ENCODE measurements around the gene JSRP1.
A peak's percentile ranks its signal among the peaks of the same experiment; 100 is the strongest.

Gene JSRP1

GRCh38 chr19:2255982-2256685, at the start of gene JSRP1:
Gene JSRP1, minus strand, starts transcription at chr19:2256417. Its CDS starts 1,103 bp downstream, at chr19:2255314.
- no peak for DNase-seq
- Histone ChIP-seq H3K36me3 (replicated peaks) (no peaks in the 10 kb centered on the region), H3K27me3 (replicated peaks) (peaks cover 27% of the 10 kb centered on the region), H3K4me3 (ENCODE audit: low read depth, low read length) (no peak within 1 kb of the TSS), H3K27ac (no peak within 1 kb of the TSS)
- in situ Hi-C loops (cut with HindIII; ENCODE audit: low pct_ligation_motif_present, low sequenced_read_pairs), result no loop called here
- TF ChIP-seq, protein P1, sequence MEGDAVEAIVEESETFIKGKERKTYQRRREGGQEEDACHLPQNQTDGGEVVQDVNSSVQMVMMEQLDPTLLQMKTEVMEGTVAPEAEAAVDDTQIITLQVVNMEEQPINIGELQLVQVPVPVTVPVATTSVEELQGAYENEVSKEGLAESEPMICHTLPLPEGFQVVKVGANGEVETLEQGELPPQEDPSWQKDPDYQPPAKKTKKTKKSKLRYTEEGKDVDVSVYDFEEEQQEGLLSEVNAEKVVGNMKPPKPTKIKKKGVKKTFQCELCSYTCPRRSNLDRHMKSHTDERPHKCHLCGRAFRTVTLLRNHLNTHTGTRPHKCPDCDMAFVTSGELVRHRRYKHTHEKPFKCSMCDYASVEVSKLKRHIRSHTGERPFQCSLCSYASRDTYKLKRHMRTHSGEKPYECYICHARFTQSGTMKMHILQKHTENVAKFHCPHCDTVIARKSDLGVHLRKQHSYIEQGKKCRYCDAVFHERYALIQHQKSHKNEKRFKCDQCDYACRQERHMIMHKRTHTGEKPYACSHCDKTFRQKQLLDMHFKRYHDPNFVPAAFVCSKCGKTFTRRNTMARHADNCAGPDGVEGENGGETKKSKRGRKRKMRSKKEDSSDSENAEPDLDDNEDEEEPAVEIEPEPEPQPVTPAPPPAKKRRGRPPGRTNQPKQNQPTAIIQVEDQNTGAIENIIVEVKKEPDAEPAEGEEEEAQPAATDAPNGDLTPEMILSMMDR (IDR thresholded peaks at IDR 0.05; ENCODE audit: low read depth, low read length, missing control alignments), result no peak

- Histone ChIP-seq H3K36me3 (replicated peaks) (no peaks in the 10 kb centered on the region), H3K27me3 (replicated peaks) (peaks cover 33% of the 10 kb centered on the region), H3K27ac (no peak overlapping the region), H3K4me3 (ENCODE audit: low read depth, low read length) (no peak overlapping the region)
- no peak for DNase-seq
- TF ChIP-seq, protein P1 (IDR thresholded peaks at IDR 0.05; ENCODE audit: low read depth, low read length, missing control alignments), result no peak
- in situ Hi-C loops (cut with HindIII; ENCODE audit: low pct_ligation_motif_present, low sequenced_read_pairs), result no loop called here
These were observed 49.4 kb upstream of the JSRP1 start for GRCh38 chr19:2305452-2306280.

DNA sequence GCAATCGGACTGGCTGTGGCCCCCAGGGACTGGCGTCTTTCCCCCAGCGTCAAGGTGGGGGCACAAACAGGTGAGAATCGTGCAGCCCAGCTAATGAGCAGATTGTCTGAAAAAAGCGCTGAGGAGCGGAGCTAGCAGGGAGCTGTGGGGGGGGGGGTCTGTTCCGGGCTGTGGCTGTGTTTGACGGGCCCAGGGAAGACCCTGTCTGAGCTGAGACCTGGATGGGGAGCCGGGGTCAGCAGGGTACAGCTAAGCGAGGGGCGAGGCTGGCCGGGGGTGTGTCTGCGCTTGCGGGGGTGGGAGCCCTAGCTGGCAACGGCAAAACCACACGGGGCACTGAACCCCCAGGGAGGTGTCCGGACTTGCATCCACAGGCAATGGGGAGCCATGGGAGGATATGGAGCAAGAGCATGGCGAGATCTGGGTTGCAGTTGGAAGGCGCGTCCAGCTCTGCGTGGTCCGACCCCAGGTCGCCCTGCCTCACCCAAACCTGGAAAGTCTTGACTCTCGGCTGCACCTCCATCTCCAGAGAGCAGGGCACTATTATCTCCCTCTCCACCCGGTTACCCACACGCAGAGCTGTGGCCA, 47.1 kb upstream of the JSRP1 start:
- H3K27ac ChIP-seq, result no peak overlapping the region
- no peak overlapping the region for H3K4me3 ChIP-seq (ENCODE audit: low read depth, low read length)
- in situ Hi-C loops (cut with HindIII; ENCODE audit: low pct_ligation_motif_present, low sequenced_read_pairs), result no loop called here

GRCh38 chr19:2302319-2303210, 46.3 kb upstream of the JSRP1 start:
- TF ChIP-seq, protein P1 (IDR thresholded peaks at IDR 0.05; ENCODE audit: low read depth, low read length, missing control alignments), result no peak
- Histone ChIP-seq H3K36me3 (replicated peaks) (no peaks in the 10 kb centered on the region), H3K27ac (no peak overlapping the region), H3K27me3 (replicated peaks) (peaks cover 26% of the 10 kb centered on the region), H3K4me3 (ENCODE audit: low read depth, low read length) (no peak overlapping the region)
- peak; percentile 35 for DNase-seq
- in situ Hi-C loops (cut with HindIII; ENCODE audit: low pct_ligation_motif_present, low sequenced_read_pairs), result no loop called here

More for the DNA sequence above, 47.1 kb upstream of the JSRP1 start:
- TF ChIP-seq, protein P1 (IDR thresholded peaks at IDR 0.05; ENCODE audit: low read depth, low read length, missing control alignments), result no peak
- Histone ChIP-seq H3K27me3 (replicated peaks) (peaks cover 31% of the 10 kb centered on the region), H3K36me3 (replicated peaks) (no peaks in the 10 kb centered on the region)
- no peak for DNase-seq

DNA sequence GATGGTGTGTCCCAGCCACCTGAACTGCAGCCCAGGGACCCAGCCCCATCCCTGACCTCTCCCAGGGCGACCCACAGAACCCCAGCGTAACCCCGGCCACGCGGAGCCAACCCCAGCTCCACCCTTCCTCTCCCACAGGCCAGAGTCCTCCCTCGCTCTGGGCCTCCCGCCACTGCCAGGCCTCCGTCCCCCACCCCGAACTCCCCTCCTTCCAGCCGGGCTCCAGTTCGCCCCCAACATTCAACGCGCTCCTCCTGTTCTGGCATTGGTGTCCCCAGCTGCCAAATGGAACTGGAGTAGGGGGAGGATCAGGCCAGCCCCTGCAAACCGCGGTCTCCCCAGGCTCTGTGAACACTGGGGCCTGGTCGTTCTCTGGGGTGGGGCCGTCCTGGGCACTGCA, 44.3 kb upstream of the JSRP1 start:
- Histone ChIP-seq H3K27me3 (replicated peaks) (peaks cover 17% of the 10 kb centered on the region), H3K4me3 (ENCODE audit: low read depth, low read length) (no peak overlapping the region), H3K27ac (no peak overlapping the region), H3K36me3 (replicated peaks) (no peaks in the 10 kb centered on the region)
- DNase-seq, result no peak
- in situ Hi-C loops (cut with HindIII; ENCODE audit: low pct_ligation_motif_present, low sequenced_read_pairs), result no loop called here
- TF ChIP-seq, protein P1 (IDR thresholded peaks at IDR 0.05; ENCODE audit: low read depth, low read length, missing control alignments), result no peak
